Epithelial cell of esophagus (primary cell): ENCODE data around the gene RASL11B.

ENCODE experiments used
- DNase-seq: peaks from one replicate; pipeline ENCODE4 v3.0.0; 2010; ENCODE audit warnings: low read depth
- H3K4me3 ChIP-seq: 2 replicates; pipeline ENCODE4 v1.5.1; 2011; ENCODE audit warnings: mild to moderate bottlenecking, low read length, control low read depth
- CTCF ChIP-seq: IDR thresholded peaks from 2 replicates; pipeline ENCODE4 v1.5.1; 2011; ENCODE audit warnings: low read depth, mild to moderate bottlenecking, low read length, control low read depth, inconsistent platforms; ENCODE audit not compliant: insufficient read depth; ENCODE audit errors: missing control alignments

The RASL11B gene

GRCh38 chr4:52853351-52853750 lies 8.8 kb upstream of the RASL11B start:
- peak; percentile 51 for DNase-seq
- TF ChIP-seq CTCF = no peak
- H3K4me3 ChIP-seq = no peak overlapping the region

GRCh38 chr4:52856801-52857200 lies 5.3 kb upstream of the RASL11B start:
- DNase-seq = no peak
- H3K4me3 ChIP-seq = no peak overlapping the region
- TF ChIP-seq CTCF = no peak

- H3K4me3 ChIP-seq = no peak overlapping the region
- no peak for TF ChIP-seq CTCF
- DNase-seq = no peak
Observed at GRCh38 chr4:52860361-52860760, 1.8 kb upstream of the RASL11B start.

GRCh38 chr4:52861171-52861823 lies 820 bp upstream of the RASL11B start:
- no peak for DNase-seq
- no peak for TF ChIP-seq CTCF
- H3K4me3 ChIP-seq = peak overlapping the region; percentile 53

GRCh38 chr4:52862639-52863161 lies 583 bp downstream of the RASL11B start:
- TF ChIP-seq CTCF = no peak
- no peak for DNase-seq
- H3K4me3 ChIP-seq = peak overlapping the region; percentile 53

- H3K4me3 ChIP-seq = no peak overlapping the region
- TF ChIP-seq CTCF = no peak
- DNase-seq = no peak
Observed at GRCh38 chr4:52863324-52863723, 1.2 kb downstream of the RASL11B start.

- TF ChIP-seq CTCF = no peak
Observed at GRCh38 chr4:52864793-52865192, 2.7 kb downstream of the RASL11B start.

More at GRCh38 chr4:52864793-52865192, 2.7 kb downstream of the RASL11B start:
- no peak overlapping the region for H3K4me3 ChIP-seq
- DNase-seq = no peak
